ENCODE data around the gene JARID2.

JARID2 gene

GRCh38 chr6:15245361-15246216 is at the start of gene JARID2:
JARID2 (plus strand) TSS chr6:15246069; CDS start chr6:15246540, 471 bp downstream.
- DNase-seq = peak; percentile 92 to 99 (median 97)
- intact Hi-C loops (cut with DNase I) = loop anchor here (2.0 to 5.0 kb wide), 3 partner anchors 157 to 1035 kb away; no protein-coding TSS in a partner anchor

GRCh38 chr6:15200087-15200486 is 45.8 kb upstream of the JARID2 start:
- intact Hi-C loops (cut with DNase I) = no loop called here

GRCh38 chr6:15205321-15205720 is 40.5 kb upstream of the JARID2 start:
- intact Hi-C loops (cut with DNase I) = no loop called here
- DNase-seq = no peak

More at GRCh38 chr6:15200087-15200486, 45.8 kb upstream of the JARID2 start:
- DNase-seq = no peak

- intact Hi-C loops (cut with DNase I) = no loop called here
- DNase-seq = no peak
These were observed 39.0 kb upstream of the JARID2 start for GRCh38 chr6:15206887-15207286.

- intact Hi-C loops (cut with DNase I) = no loop called here
- DNase-seq = peak in 3 of 42 donors; percentile 4 to 56 (median 5)
These were observed 37.9 kb upstream of the JARID2 start for GRCh38 chr6:15207923-15208322.

GRCh38 chr6:15213838-15214400 is 31.9 kb upstream of the JARID2 start:
- DNase-seq = no peak

GRCh38 chr6:15218401-15218800 is 27.5 kb upstream of the JARID2 start:
- no peak for DNase-seq
- intact Hi-C loops (cut with DNase I) = no loop called here

More at GRCh38 chr6:15213838-15214400, 31.9 kb upstream of the JARID2 start:
- intact Hi-C loops (cut with DNase I) = no loop called here

GRCh38 chr6:15220062-15220461 is 25.8 kb upstream of the JARID2 start:
- intact Hi-C loops (cut with DNase I) = no loop called here
- DNase-seq = no peak

- intact Hi-C loops (cut with DNase I) = no loop called here
- DNase-seq = peak in 1 of 42 donors; percentile 14
These were observed 18.0 kb upstream of the JARID2 start for GRCh38 chr6:15227827-15228318.

- intact Hi-C loops (cut with DNase I) = no loop called here
These were observed 15.0 kb upstream of the JARID2 start for GRCh38 chr6:15230827-15231226.

GRCh38 chr6:15232836-15233510 is 12.9 kb upstream of the JARID2 start:
- intact Hi-C loops (cut with DNase I) = no loop called here
- no peak for DNase-seq

More at GRCh38 chr6:15230827-15231226, 15.0 kb upstream of the JARID2 start:
- DNase-seq = no peak

- intact Hi-C loops (cut with DNase I) = no loop called here
- DNase-seq = no peak
These were observed 11.7 kb upstream of the JARID2 start for GRCh38 chr6:15234068-15234758.

- intact Hi-C loops (cut with DNase I) = no loop called here
- DNase-seq = no peak
These were observed 6.1 kb upstream of the JARID2 start for GRCh38 chr6:15239616-15240364.

GRCh38 chr6:15242503-15242902 is 3.4 kb upstream of the JARID2 start:
- no peak for DNase-seq
- intact Hi-C loops (cut with DNase I) = no loop called here

- intact Hi-C loops (cut with DNase I) = no loop called here
- no peak for DNase-seq
These were observed 2.8 kb upstream of the JARID2 start for GRCh38 chr6:15242937-15243614.

GRCh38 chr6:15243910-15244619 is 1.8 kb upstream of the JARID2 start:
- peak in 2 of 42 donors; percentile 27 to 42 for DNase-seq
- intact Hi-C loops (cut with DNase I) = no loop called here

Measured in head of caudate nucleus (tissue), 42 donors.